Omental fat pad (tissue), 4 donors: ENCODE data around the gene ARHGAP44. TPM values are rescaled to one million over a fixed set of nuclear protein-coding genes. Genes with fewer than 3 reads are reported as not detected.

Experiments used
- ATAC-seq: fragments of 150-250 bp; one replicate; pipeline ENCODE4 v1.9.1; 2016; ENCODE audit warnings: mild to moderate bottlenecking, moderate library complexity; ENCODE audit not compliant: low FRiP score
- DNase-seq: peaks from one replicate; pipeline ENCODE4 v3.0.0-alpha.2; 2019; ENCODE audit warnings: low spot score
- total RNA-seq, 4 donors: library from RNA; depleted of rRNA; stranded (reverse); fragments of >200 nt; gene quantifications; one replicate each; pipeline ENCODE4 v1.1.0, GENCODE V29; 2016
- TF ChIP-seq, protein P1 (sequence below), 3 donors: fragments of 450-650 bp; IDR thresholded peaks; one replicate each; pipeline ENCODE4 v1.5.1; 2016 to 2017; ENCODE audit warnings: antibody characterized with exemption in 3 of 3, mild to moderate bottlenecking in 3 of 3, moderate library complexity in 2 of 3

Gene ARHGAP44
- total RNA-seq, 4 donors from 2014 or later: 3.6 to 22.5 (median 7.2) TPM

DNA sequence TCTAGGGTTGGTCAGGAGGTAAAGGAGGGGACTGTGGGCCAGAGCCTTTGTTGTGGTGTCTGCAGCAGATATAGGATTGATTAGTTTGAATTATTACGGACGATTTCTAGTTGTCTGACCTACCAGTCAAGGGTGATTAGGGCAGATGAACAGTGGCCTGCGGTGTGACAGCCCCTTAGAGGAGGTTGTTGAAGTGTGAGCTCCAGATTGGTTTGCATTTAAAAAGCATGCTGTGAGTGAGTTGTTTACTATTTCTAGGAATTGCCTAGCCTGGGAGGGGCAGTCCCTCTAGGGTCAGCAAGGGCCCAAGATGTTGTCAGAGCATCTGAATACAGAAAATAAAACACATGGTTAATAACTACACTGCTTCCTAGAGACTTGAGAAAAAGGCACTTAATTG is 108.8 kb downstream of the ARHGAP44 start:
- ATAC-seq (no peak), DNase-seq (no peak)
- TF ChIP-seq, protein P1, sequence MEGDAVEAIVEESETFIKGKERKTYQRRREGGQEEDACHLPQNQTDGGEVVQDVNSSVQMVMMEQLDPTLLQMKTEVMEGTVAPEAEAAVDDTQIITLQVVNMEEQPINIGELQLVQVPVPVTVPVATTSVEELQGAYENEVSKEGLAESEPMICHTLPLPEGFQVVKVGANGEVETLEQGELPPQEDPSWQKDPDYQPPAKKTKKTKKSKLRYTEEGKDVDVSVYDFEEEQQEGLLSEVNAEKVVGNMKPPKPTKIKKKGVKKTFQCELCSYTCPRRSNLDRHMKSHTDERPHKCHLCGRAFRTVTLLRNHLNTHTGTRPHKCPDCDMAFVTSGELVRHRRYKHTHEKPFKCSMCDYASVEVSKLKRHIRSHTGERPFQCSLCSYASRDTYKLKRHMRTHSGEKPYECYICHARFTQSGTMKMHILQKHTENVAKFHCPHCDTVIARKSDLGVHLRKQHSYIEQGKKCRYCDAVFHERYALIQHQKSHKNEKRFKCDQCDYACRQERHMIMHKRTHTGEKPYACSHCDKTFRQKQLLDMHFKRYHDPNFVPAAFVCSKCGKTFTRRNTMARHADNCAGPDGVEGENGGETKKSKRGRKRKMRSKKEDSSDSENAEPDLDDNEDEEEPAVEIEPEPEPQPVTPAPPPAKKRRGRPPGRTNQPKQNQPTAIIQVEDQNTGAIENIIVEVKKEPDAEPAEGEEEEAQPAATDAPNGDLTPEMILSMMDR (IDR thresholded peaks at IDR 0.05): no peak

DNA sequence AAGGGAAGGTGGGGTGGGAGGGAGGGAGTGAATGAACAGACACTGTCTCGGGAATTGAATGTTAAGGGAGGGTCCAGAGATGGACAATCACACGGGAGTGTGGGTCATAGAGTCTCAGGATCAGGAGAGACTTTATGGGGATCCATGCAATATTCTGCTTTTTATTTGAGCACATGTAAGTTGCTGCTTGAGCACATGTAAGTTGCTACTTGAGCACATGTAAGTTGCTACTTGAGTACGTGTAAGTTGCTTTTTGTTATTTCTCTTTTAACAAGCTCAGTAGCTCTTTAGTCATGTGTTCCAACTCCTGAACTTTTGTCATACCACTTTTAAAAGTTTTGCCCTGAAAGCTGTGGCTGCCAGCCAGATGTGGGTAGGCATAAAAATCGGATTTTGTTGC is 110.3 kb downstream of the ARHGAP44 start:
- TF ChIP-seq, protein P1 (IDR thresholded peaks at IDR 0.05): no peak
- DNase-seq (no peak), ATAC-seq (no peak)

DNA sequence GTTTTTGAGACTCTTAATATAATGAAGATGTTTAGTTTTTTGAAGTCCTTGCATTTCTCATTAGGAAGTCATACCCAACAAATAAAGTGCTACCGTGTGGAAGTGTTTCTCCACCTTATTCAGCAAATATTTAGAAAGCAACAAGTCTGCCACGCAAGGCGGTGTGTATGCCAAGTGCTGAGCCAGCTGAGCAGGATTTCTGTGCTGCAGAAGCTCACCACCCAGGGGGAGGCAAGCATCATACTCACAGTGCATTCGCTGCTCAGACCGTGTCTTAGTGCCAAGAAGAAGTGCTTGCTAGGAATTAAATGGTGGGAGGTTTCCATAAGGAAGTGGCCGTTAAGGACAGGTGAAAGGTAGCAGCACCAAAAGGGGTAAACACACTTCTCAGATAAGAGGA is 111.2 kb downstream of the ARHGAP44 start:
- DNase-seq: no peak
- TF ChIP-seq, protein P1 (IDR thresholded peaks at IDR 0.05): no peak
- ATAC-seq: no peak

DNA sequence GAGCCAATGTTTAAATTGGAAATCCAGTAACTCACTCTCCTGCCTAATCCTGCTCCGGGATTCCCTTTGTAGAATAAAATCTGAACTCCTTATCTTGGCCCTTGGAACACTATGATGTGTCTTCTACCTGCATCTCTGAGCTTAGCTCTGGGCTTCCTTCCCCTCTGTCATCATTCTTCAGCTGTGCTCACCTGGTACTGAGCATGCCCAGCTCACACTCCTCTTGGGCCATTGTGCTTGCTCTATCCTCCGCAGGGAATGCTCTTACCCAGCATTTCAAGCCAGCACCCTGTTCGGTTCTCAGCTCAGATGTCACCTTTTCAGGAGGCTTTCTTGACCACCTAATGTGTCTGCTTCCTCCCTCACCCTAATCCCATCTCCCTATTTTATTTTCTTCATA is 112.7 kb downstream of the ARHGAP44 start:
- TF ChIP-seq, protein P1 (IDR thresholded peaks at IDR 0.05): no peak
- DNase-seq: no peak
- ATAC-seq: no peak

DNA sequence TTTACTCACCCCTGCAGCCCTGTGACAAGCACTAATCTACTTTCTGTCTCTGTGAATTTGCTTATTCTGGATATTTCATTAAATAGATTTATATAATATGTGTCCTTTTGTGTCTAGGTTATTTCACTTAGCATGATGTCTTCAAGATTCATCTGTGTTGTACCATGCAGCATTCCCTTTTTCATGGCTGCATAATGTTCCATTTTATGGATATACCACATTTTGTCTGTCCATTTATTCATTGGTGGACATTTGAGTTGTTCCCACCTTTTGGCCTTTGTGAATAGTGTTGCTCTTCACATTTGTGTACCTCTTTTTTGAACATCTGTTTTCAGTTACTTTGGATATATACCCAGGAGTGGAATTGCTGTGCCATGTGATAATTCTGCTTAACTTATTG is 118.2 kb downstream of the ARHGAP44 start:
- TF ChIP-seq, protein P1 (IDR thresholded peaks at IDR 0.05): no peak
- ATAC-seq (no peak), DNase-seq (no peak)

DNA sequence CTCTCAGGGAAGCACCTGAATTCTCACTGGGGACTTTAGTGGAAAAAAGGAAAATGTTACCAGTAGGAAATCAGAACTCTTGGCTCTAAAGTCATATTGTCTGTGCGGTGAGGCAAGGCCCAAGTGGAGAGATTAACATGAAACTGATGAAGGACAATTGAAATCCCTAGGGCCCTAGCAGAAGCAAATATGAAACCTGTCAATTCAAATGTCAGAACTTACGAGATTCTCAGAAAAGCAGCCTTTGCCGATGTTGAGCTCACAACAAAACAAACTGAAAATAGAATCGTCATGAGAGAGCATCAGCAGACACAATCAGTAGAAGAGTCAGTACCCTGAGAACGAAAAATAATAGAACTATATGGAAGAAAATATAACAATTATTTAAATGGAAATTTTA is 119.7 kb downstream of the ARHGAP44 start:
- ATAC-seq (no peak), DNase-seq (no peak)
- TF ChIP-seq, protein P1 (IDR thresholded peaks at IDR 0.05): no peak

DNA sequence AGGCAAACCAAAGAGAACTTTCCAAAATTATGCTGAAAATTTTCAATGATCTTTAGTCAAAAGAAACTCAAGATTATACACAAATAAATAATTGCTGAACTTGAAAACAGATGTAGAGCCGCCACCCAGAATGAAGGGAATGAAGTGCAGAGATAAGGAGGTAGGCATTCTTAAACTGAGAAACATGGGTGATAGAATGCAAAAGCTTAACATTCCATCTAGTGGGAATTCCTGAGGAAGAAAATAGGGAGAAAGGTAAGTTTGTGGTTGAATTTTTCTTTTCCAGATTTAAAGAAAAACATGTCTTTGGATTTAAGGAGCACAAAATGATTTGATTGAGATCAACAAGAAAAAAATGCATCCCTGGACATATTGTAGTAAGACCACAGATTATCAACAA is 120.2 kb downstream of the ARHGAP44 start:
- DNase-seq: no peak
- TF ChIP-seq, protein P1 (IDR thresholded peaks at IDR 0.05): no peak
- ATAC-seq: no peak
